DMS114 treated with DMSO at 0.1 percent for 48 hours (cell line): ENCODE results near the gene C16orf96.

ENCODE experiments used
- DNase-seq: peaks from one replicate; lab custom pipeline; 2025; ENCODE audit not compliant: unreplicated experiment; lab: John Stamatoyannopoulos, UW

The C16orf96 gene

GRCh38 chr16:4556112-4556511 is at the start of gene C16orf96:
Gene C16orf96, plus strand, starts transcription at chr16:4556340. Its CDS starts 150 bp downstream, at chr16:4556490.
- no peak for DNase-seq

- peak; percentile 17 for DNase-seq
Measured at GRCh38 chr16:4506450-4506849, 49.7 kb upstream of the C16orf96 start.

- DNase-seq: no peak
Measured at GRCh38 chr16:4507588-4508345, 48.4 kb upstream of the C16orf96 start.

GRCh38 chr16:4508806-4509205 is 47.3 kb upstream of the C16orf96 start:
- no peak for DNase-seq

- DNase-seq: no peak
Measured at GRCh38 chr16:4509420-4509819, 46.7 kb upstream of the C16orf96 start.

- DNase-seq: no peak
Measured at GRCh38 chr16:4510131-4510530, 46.0 kb upstream of the C16orf96 start.

GRCh38 chr16:4510747-4511426 is 45.3 kb upstream of the C16orf96 start:
- no peak for DNase-seq

- peak; percentile 19 for DNase-seq
Measured at GRCh38 chr16:4511441-4512082, 44.6 kb upstream of the C16orf96 start.

- DNase-seq: no peak
Measured at GRCh38 chr16:4512473-4512872, 43.7 kb upstream of the C16orf96 start.

GRCh38 chr16:4513086-4513860 is 42.9 kb upstream of the C16orf96 start:
- DNase-seq: no peak

- no peak for DNase-seq
Measured at GRCh38 chr16:4513881-4514280, 42.3 kb upstream of the C16orf96 start.

GRCh38 chr16:4514606-4515005 is 41.5 kb upstream of the C16orf96 start:
- DNase-seq: no peak

GRCh38 chr16:4515611-4516233 is 40.4 kb upstream of the C16orf96 start:
- no peak for DNase-seq

GRCh38 chr16:4517812-4518680 is 38.1 kb upstream of the C16orf96 start:
- peak; percentile 24 for DNase-seq

GRCh38 chr16:4519274-4520058 is 36.7 kb upstream of the C16orf96 start:
- no peak for DNase-seq

GRCh38 chr16:4520913-4521312 is 35.2 kb upstream of the C16orf96 start:
- no peak for DNase-seq

- no peak for DNase-seq
Measured at GRCh38 chr16:4522051-4522581, 34.0 kb upstream of the C16orf96 start.

- DNase-seq: no peak
Measured at GRCh38 chr16:4523686-4524085, 32.5 kb upstream of the C16orf96 start.

GRCh38 chr16:4524571-4524970 is 31.6 kb upstream of the C16orf96 start:
- DNase-seq: no peak
